GM23338 (cell line): ENCODE data around the gene PREP. TPM values are rescaled to one million over a fixed set of nuclear protein-coding genes. Genes with fewer than 3 reads are reported as not detected.

ENCODE experiments used
- ATAC-seq: fragments of 200-7000 bp; cut with Tn5 transposase; 3 replicates; pipeline ENCODE4 v1.9.1; 2020
- DNase-seq: peaks from one replicate; pipeline ENCODE4 v3.0.0-alpha.2; 2015; ENCODE audit warnings: low spot score
- H2AFZ ChIP-seq: fragments of 200-600 bp; sonication (generic); 2 replicates; pipeline ENCODE4 v1.8.0; 2016; ENCODE audit warnings: antibody characterized with exemption, mild to moderate bottlenecking, moderate library complexity
- H3F3A ChIP-seq: fragments of 200-600 bp; sonication (generic); replicated peaks from 2 replicates; pipeline ENCODE4 v1.8.0; 2017; ENCODE audit warnings: antibody characterized with exemption, mixed run types, low read depth
- H3K27ac ChIP-seq: fragments of 200-600 bp; sonication (generic); 2 replicates; pipeline ENCODE4 v1.6.1; 2016; ENCODE audit warnings: low read depth
- H3K27me3 ChIP-seq: fragments of 200-600 bp; sonication (generic); 2 replicates; pipeline ENCODE4 v1.8.0; 2016; ENCODE audit warnings: mild to moderate bottlenecking, mixed run types, moderate library complexity; ENCODE audit not compliant: insufficient read depth
- H3K36me3 ChIP-seq: fragments of 200-600 bp; sonication (generic); 2 replicates; pipeline ENCODE4 v1.8.0; 2016; ENCODE audit warnings: mild to moderate bottlenecking; ENCODE audit not compliant: insufficient read depth
- H3K4me1 ChIP-seq: fragments of 200-600 bp; sonication (generic); 2 replicates; pipeline ENCODE4 v1.8.0; 2016; ENCODE audit warnings: mild to moderate bottlenecking, moderate library complexity; ENCODE audit not compliant: insufficient read depth
- H3K4me2 ChIP-seq: fragments of 200-600 bp; sonication (generic); 2 replicates; pipeline ENCODE4 v1.7.1; 2017; ENCODE audit warnings: mixed run types
- H3K4me3 ChIP-seq: fragments of 200-600 bp; sonication (generic); 2 replicates; pipeline ENCODE4 v1.6.1; 2016; ENCODE audit warnings: mixed run types
- H3K79me2 ChIP-seq: fragments of 200-600 bp; sonication (generic); replicated peaks from 2 replicates; pipeline ENCODE4 v1.8.0; 2017; ENCODE audit warnings: mild to moderate bottlenecking; ENCODE audit not compliant: insufficient read depth
- H3K9me2 ChIP-seq: fragments of 200-600 bp; sonication (generic); 2 replicates; pipeline ENCODE4 v1.8.0; 2017; ENCODE audit not compliant: insufficient read depth
- H4K20me1 ChIP-seq: fragments of 200-600 bp; sonication (generic); replicated peaks from 2 replicates; pipeline ENCODE4 v1.8.0; 2017; ENCODE audit warnings: mild to moderate bottlenecking; ENCODE audit not compliant: insufficient read depth
- H3K27ac Mint-ChIP-seq: 2 replicates; pipeline ENCODE4 v1.8.0; 2020; ENCODE audit warnings: inconsistent platforms, mild to moderate bottlenecking, moderate library complexity, mixed read lengths
- H3K27me3 Mint-ChIP-seq: 3 replicates; pipeline ENCODE4 v1.8.0; 2022; ENCODE audit warnings: low read depth, mild to moderate bottlenecking, moderate library complexity, mixed read lengths, inconsistent platforms; ENCODE audit not compliant: insufficient read depth, poor library complexity
- H3K36me3 Mint-ChIP-seq: 3 replicates; pipeline ENCODE4 v1.8.0; 2021; ENCODE audit warnings: low read depth, mild to moderate bottlenecking, inconsistent platforms, moderate library complexity, mixed read lengths
- H3K4me1 Mint-ChIP-seq: 3 replicates; pipeline ENCODE4 v1.8.0; 2020; ENCODE audit warnings: mild to moderate bottlenecking, inconsistent platforms, mixed read lengths
- H3K4me3 Mint-ChIP-seq: 3 replicates; pipeline ENCODE4 v1.8.0; 2021; ENCODE audit warnings: moderate library complexity, mild to moderate bottlenecking, inconsistent platforms, mixed read lengths
- H3K9me3 Mint-ChIP-seq: 3 replicates; pipeline ENCODE4 v1.8.0; 2020; ENCODE audit warnings: moderate library complexity, mild to moderate bottlenecking, inconsistent platforms, mixed read lengths
- CREB1 ChIP-seq: fragments of 250-450 bp; sonication (Bioruptor Pico); IDR thresholded peaks from 2 replicates; pipeline ENCODE4 v1.5.0; 2020; ENCODE audit warnings: low read depth, mild to moderate bottlenecking, moderate library complexity
- CTCF ChIP-seq, 2 experiments: fragments of 200-600 bp in 1 of 2; sonication (generic) in 1 of 2; conservative IDR thresholded peaks; 2 replicates each; pipeline versions ENCODE4 v1.5.1 to v1.6.1; 2016 to 2017; ENCODE audit warnings: antibody characterized with exemption in 2 of 2, low read depth in 2 of 2, mild to moderate bottlenecking in 2 of 2, moderate library complexity in 1 of 2
- ETS1 ChIP-seq: IDR thresholded peaks from 2 replicates; pipeline ENCODE4 v1.6.1; 2016; ENCODE audit warnings: antibody characterized with exemption
- EZH2 ChIP-seq: fragments of 200-600 bp; sonication (generic); IDR thresholded peaks from one replicate; pipeline ENCODE4 v1.8.0; 2017; ENCODE audit warnings: antibody characterized with exemption, mild to moderate bottlenecking, low read depth; ENCODE audit not compliant: unreplicated experiment
- EZH2phosphoT487 ChIP-seq: fragments of 200-600 bp; sonication (generic); IDR thresholded peaks from one replicate; pipeline ENCODE4 v1.8.1; 2018; ENCODE audit warnings: antibody characterized with exemption; ENCODE audit not compliant: unreplicated experiment
- JUNB ChIP-seq: IDR thresholded peaks from one replicate; pipeline ENCODE4 v1.6.1; 2016; ENCODE audit warnings: antibody characterized with exemption; ENCODE audit not compliant: unreplicated experiment
- NANOG ChIP-seq: IDR thresholded peaks from 2 replicates; pipeline ENCODE4 v1.6.1; 2016; ENCODE audit warnings: antibody characterized with exemption, borderline replicate concordance
- POLR2AphosphoS5 ChIP-seq: IDR thresholded peaks from 2 replicates; pipeline ENCODE4 v1.6.1; 2016; ENCODE audit warnings: antibody characterized with exemption, low read depth
- REST ChIP-seq: IDR thresholded peaks from one replicate; pipeline ENCODE4 v1.6.1; 2018; ENCODE audit warnings: antibody characterized with exemption; ENCODE audit not compliant: unreplicated experiment
- STAT1 ChIP-seq: IDR thresholded peaks from one replicate; pipeline ENCODE4 v1.6.1; 2016; ENCODE audit warnings: antibody characterized with exemption; ENCODE audit not compliant: unreplicated experiment
- ZNF114 ChIP-seq: fragments of 250-450 bp; sonication (Bioruptor Pico); IDR thresholded peaks from 2 replicates; pipeline ENCODE4 v1.5.0; 2020; ENCODE audit warnings: mild to moderate bottlenecking, moderate library complexity
- ZNF331 ChIP-seq: fragments of 250-450 bp; sonication (Bioruptor Pico); IDR thresholded peaks from 2 replicates; pipeline ENCODE4 v1.5.0; 2020; ENCODE audit warnings: low read depth, mild to moderate bottlenecking, moderate library complexity
- ZNF462 ChIP-seq: fragments of 250-450 bp; sonication (Bioruptor Pico); IDR thresholded peaks from 2 replicates; pipeline ENCODE4 v1.5.0; 2020; ENCODE audit warnings: mild to moderate bottlenecking, moderate library complexity
- polyA plus RNA-seq: library from polyadenylated mRNA; unstranded; fragments of >200 nt; fragmentation: Nextera tagmentation; extraction: Ambion mirVana; gene quantifications from 2 replicates; pipeline ENCODE4 v1.2.1, GENCODE V29; 2016
- total RNA-seq: library from RNA; depleted of rRNA; stranded (reverse); fragments of >200 nt; shearing (Covaris generic); gene quantifications from 2 replicates; pipeline ENCODE4 v1.2.3, GENCODE V29; 2014

PREP gene
- total and polyA plus RNA-seq, 2 experiments from 2014 or later = 28.5 to 52.7 TPM

GRCh38 chr6:105382496-105382895 is 20.4 kb downstream of the PREP start:
- Histone ChIP-seq H3F3A (no peaks in the 10 kb centered on the region), H3K4me3 (no peak overlapping the region), H3K27ac (no peak overlapping the region), H3K36me3 (no peaks in the 10 kb centered on the region; the same call in 1 of the 2 replicates), H2AFZ (no peak overlapping the region), H3K4me2 (no peak overlapping the region), H3K4me1 (no peaks in the 10 kb centered on the region), H4K20me1 (peaks cover 7% of the 10 kb centered on the region), H3K9me2 (no peaks in the 10 kb centered on the region), H3K27me3 (no peaks in the 10 kb centered on the region), H3K79me2 (peaks cover 65% of the 10 kb centered on the region)
- H3K9me3 Mint-ChIP-seq = no peaks in the 10 kb centered on the region
- H3K4me3 Mint-ChIP-seq = no peak overlapping the region
- H3K27me3 Mint-ChIP-seq = peaks cover 2% of the 10 kb centered on the region
- DNase-seq = no peak
- no peak overlapping the region for H3K27ac Mint-ChIP-seq
- ATAC-seq = no peak
- TF ChIP-seq NANOG (no peak), ZNF462 (CRISPR knock-in tag) (no peak), STAT1 (no peak), ZNF331 (CRISPR knock-in tag) (no peak), EZH2 (no peak), CREB1 (CRISPR knock-in tag) (no peak), EZH2phosphoT487 (no peak), ETS1 (no peak), ZNF114 (no peak), CTCF (conservative IDR thresholded peaks at IDR 0.05; ENCODE audit: low read depth in 2 of 2) (no peak), JUNB (no peak), POLR2AphosphoS5 (no peak), REST (no peak)
- H3K36me3 Mint-ChIP-seq = peaks cover 9% of the 10 kb centered on the region; the same call in 2 of the 3 replicates
- H3K4me1 Mint-ChIP-seq = peaks cover 16% of the 10 kb centered on the region
